ENCODE measurements around the gene GPM6B.

- TF ChIP-seq CTCF (conservative IDR thresholded peaks at IDR 0.05; ENCODE audit: low read length), result no peak
- TF ChIP-seq EZH2phosphoT487 (IDR thresholded peaks at IDR 0.05; ENCODE audit: borderline replicate concordance, low read depth, low read length), result no peak
Measured at GRCh38 chrX:13843150-13843721, 26.3 kb upstream of the GPM6B start.
